T-helper 2 cell treated with Interferon-gamma antibody and Interleukin-4, amounts not matched to agents 100 ng/mL and 5 ng/mL, for 36 hours (primary cell): Measurements from ENCODE around the gene PATJ. TPM values are rescaled to one million over a fixed set of nuclear protein-coding genes. Genes with fewer than 3 reads are reported as not detected.
"Not testable (repeated sequence)": the region's sequence is repeated elsewhere in the genome, so short reads cannot be mapped to it uniquely, and the experiment has no call there.

Source experiments
- intact Hi-C: fragments of 100-400 bp; cut with micrococcal nuclease; formaldehyde crosslinking; loops from one replicate; pipeline ENCODE4 v1.15.1; 2023
- total RNA-seq: library from RNA; stranded (reverse); gene quantifications from 2 replicates; pipeline ENCODE4 v1.2.3, GENCODE V29; 2022

PATJ gene
- total RNA-seq, 1 donor from 2014 or later: 7.5 TPM

DNA sequence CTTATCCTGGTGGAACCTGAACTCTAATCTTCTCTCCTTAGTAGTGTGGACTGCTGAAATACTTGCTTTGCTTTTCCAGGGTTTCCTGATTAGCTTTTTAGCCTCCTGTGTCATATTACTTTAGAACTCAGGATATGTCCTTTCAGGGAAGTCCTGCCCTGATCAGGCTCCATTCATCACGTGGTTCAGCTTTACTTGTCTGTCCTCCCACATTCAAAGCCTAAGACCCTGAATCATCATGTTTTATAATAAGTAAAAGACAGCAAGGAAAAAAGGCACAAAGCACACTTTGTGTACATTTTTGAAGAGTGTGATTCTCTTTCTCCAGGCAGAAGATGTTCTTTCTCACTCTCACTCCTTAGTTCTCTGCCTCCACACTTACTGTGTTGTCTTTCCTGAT lies 70.6 kb downstream of the PATJ start:
- intact Hi-C loops: no loop called here

DNA sequence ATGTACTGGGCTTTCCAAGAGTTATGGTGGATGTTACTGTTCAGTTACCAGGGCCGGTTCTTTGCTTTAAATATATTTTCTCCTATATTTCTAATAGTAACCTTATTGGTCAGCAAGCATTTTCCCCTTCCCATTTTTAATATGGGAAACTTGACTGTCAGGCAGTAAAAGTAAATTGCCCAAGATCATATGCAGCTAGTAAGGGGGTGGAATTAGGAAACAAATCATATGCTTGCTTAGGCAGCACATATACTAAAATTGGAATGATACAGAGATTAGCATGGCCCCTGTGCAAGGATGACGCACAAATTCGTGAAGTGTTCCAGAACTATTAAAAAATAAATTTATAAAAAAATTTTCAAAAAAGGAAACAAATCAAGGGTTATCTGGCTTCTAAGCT lies 73.9 kb downstream of the PATJ start:
- intact Hi-C loops: no loop called here

DNA sequence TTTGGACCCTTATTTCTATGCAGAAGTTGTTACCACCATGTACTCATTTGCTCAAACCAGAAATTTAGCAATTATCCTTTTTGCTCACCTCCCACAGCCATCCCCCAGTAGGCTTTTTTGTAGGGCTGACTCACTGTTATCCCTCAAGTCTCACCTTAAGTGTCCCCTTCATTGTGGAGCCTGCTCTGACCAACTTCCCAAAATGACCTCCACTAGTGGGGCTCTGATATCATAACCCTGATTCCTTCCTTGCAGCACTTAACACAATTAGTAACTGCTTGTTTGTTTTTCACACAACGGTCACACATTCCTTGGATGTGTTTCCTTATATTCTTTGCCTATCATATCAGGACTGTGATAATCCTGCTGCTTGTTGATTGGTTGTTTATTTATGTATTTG lies 76.7 kb downstream of the PATJ start:
- intact Hi-C loops: no loop called here

DNA sequence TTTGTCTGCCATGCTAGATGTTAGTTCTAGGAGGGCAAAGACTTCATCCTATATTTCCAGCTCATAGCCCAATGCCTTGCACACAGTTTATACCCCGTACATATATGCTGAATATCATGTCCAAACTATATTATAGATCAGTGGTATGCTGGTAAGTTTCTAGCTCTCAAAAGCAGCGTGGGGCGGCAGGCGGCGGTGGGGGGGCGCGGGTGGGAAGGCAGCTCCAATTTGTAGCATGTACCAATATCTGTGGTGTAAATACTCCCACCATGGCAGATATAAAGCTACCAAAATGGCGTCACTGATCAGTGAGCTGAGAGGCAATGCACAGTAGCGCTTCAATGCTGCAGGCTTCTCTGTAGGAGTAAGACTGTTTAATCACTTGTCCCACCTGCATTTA lies 77.1 kb downstream of the PATJ start:
- intact Hi-C loops: no loop called here

DNA sequence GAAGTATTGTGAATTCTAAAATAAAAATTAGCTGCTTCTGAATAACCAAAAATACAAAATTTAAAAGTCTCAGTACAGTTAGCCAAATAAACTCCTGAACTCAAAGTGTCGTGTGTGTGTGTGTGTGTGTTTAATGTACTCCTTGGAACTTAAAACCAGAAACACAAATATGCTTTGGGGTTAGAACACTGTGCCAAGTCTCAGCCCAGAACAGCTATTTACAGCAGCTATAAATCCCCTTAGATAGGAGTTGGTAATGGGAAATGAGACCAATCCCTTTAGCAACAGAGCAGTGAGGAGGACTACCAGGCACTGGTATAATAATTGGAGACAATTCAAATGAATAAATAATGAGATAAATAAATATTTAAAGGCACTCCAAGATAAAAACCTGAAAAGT lies 83.1 kb downstream of the PATJ start:
- intact Hi-C loops: no loop called here

DNA sequence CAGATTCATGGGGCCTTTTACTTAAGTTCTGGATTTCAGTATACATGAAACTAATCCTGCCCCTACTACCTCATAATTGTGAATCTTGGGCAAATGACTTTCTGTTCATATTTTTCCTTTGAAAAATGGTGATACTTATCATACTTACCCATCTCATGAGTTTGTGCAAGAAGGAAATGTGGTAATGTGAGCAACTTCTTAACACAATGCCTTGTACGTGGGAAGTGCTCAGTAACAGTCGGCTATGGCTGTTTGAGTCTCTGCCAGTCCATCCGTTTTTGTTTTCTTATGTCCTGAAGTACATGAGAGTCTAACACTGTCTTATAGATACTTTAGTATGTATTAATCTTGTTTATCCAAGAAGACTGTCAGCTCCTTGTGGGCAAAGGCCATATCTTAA lies 86.5 kb downstream of the PATJ start:
- intact Hi-C loops: no loop called here

DNA sequence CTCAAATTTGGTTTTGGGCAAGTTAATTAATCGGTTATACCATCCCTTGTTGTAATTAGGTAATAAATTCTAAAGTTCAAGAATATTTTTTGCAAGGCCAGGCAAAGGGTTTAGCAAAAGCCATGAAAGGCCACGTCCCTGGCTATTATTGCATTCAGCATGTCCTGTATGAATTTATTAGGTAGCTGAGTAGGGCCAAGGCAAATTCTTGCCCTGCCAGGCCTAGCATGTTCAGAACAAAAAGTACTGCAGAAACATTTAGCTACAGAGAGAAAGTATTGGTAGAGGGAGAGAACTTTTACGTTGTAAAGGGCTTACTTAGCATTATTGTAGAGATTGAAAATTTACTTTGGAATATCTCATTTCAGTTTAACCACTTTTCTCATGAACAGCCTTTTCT lies 94.4 kb downstream of the PATJ start:
- intact Hi-C loops: no loop called here

DNA sequence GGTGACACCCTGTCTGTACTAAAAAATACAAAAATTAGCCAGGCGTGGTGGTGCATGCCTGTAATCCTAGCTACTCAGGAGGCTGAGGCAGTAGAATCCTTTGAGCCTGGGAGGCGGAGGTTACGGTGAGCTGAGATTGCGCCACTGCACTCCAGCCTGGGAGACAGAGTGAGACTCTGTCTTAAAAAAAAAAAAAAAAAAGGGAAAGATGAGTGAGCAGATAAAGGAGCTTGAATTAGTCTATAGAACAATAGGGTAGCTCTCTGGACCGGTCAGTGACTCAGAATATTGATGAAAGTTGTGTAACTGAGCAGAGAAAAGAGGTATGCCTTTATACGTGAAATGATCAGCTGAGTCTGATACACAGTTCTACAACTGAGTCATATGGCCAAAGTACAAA lies 95.3 kb downstream of the PATJ start:
- intact Hi-C loops: not testable (repeated sequence)

DNA sequence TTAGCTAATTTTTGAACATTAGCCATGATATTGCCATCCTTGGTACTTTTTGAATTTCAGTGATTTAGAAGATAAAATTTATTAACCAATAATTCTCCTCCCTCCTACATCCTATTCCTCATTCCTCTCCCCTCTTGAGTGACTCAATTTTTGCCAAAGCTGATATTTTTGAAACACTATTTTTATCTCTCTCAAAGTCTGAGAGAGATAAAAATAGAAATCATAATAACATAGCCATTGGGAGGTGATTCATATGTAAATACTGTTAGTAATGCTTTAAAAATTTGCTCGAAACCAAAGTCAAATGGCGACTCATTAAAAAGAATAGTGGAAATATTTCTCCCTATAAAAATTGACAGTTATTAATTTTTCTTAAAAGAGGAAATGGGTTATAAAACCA lies 97.4 kb downstream of the PATJ start:
- intact Hi-C loops: no loop called here

DNA sequence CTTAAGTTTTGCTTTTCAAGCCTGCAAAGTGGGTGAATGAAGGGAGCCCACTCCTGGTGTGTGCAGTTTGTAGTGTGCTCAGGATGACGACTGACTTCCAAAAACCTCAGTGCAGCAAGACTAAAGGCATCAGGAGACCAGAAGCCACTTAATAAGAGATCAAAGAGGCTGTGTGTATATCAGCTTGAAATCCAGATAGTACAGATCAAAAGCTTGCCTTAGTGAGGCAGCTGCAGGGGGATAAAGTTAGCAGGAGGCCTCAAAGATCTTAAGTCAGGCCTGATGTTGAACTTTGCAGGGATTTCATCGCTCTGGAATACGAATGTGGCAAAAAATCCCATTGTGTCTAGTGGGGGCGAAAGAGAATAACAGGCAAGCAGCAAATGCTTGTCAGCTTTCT lies 99.8 kb downstream of the PATJ start:
- intact Hi-C loops: no loop called here

DNA sequence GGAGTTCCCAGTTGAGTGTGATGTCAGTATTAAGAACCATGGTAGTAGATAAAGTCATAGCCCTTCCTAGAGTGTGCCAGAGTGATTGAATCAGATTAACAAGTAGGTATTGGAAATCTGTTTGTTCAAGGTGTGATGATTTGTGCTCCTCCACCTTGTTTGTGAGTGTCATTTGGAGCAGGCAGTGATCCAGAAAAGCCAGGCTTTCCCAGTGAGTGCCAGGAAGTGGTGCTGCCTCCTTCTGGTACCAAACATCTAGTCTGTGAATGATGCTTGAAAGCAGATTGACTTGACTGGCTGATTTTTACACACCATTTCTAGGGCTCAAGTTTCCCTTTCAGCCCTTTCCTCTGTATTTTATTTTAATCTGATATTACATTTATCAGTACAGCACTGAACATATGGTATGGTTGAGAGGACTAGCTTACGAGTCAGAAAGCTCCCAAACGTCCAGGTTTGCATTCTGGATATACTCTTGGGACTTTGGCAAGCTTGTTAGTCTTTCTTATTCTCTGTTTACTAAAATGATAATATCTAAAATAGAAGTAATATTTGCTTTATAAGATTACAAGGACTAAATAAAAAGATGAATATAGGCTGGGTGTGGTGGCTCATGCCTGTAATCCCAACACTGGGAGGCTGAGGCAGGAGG lies 100.7 kb downstream of the PATJ start:
- intact Hi-C loops: no loop called here

DNA sequence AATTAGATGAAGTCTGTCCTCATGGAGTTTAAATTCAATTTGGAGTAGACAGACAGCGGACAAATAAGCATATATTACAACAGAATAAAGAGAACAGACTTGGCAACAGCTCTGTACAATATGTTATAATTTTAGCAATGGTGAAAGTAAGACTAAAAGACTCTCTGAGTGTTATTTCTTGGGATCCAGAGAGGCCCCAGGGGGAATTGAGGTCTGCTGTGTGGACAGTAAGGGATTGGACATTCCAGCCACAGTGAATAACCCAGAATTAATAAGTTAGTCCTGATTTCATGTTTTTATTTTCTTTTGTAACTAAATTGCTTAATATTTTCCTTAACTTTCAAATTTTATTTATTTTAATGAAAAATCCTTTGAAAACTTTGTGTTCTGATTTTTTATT lies 101.7 kb downstream of the PATJ start:
- intact Hi-C loops: no loop called here

DNA sequence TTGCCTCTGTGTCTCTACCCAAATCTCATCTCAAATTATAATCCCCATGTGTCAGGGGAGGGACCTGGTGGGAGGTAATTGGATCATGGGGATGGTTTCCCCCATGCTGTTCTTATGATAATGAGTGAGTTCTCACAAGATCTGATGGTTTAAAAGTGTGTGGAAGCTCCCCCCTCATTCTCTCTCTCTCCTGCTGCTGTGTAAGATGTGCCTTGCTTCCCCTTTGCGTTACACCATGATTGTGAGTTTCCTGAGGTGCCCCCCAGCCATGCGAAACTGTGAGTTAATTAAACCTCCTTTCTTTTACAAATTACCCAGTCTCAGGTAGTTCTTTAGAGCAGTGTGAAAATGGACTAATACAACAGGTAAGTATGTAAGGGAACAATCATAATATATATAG lies 102.4 kb downstream of the PATJ start:
- intact Hi-C loops: not testable (repeated sequence)

DNA sequence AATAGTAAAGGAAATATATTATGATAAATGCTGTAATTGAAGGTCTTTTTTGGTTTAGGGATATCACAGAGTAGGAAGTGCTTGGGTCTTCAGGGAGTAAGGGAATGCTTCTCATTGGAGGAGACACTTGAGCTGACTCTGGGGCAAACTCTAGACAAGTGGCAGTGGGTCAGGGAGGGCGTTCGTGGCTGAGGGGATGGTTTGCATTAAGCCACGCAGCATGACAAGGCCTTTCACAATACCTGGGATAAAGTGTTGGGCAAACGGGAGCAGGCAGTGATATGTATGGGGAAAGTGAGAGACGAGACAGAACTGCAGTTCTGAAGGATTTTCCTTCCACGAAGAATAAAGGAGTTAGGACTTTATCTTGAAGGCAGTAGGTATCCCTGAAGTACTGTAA lies 109.0 kb downstream of the PATJ start:
- intact Hi-C loops: loop anchor here (5.0 kb wide), 5 partner anchors 109 to 1874 kb away; partner anchors contain the start of genes PATJ and TM2D1

DNA sequence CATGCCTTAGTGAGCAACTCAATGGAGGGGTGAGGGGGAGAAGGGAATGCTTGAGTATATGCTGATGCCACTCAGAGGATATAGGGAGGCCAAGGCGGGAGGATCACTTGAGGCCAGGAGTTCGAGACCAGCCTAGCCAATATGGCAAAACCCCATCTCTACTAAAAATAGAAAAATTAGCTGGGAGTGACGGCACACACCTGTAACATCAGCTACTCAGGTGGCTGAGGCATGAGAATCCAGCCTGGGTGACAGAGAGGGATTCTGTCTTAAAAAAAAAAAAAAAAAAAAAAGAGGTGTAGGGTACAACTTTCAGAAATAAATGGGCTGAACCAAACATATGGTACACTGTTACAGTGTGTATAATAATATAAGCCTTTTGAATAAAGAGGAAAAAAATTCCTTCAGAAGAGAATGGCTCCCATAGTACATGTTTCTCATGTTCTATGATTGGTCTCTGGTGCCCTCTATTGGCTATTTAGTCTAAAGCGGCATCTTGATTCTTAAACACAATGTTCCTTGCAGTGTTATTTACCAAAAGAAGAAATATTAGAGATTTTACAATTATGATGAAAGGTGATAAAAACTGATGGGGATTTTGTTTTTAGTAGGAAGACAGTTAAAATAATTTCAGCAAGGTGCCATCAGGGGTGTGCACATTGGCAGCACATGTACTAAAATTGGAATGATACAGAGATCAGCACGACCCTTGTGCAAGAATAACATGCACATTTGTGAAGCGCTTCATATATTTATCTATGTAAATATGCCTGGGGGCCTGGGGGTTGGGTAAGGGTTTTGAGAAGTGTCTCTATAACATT lies 109.8 kb downstream of the PATJ start:
- intact Hi-C loops: loop anchor here (1.0 to 5.0 kb wide), 7 partner anchors 110 to 1875 kb away; partner anchors contain the start of genes PATJ and TM2D1

DNA sequence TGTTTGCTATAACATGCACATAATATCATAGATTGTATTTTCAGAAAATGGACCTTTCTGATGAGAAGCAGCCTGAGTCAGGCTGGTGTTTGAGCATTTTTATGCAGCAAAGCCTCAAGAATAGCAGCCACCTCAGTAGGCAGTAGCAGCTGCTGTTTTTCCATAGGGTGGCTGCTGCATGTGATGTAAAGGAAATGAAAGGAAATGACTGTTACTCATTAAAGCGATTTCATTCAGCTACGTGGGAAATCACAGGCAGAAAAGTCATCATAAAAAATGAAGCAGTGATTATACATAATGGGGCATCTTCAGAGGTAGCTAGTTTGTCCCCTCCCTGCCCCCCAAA lies 110.4 kb downstream of the PATJ start:
- intact Hi-C loops: loop anchor here (1.0 to 5.0 kb wide), 7 partner anchors 110 to 1875 kb away; partner anchors contain the start of genes PATJ and TM2D1

DNA sequence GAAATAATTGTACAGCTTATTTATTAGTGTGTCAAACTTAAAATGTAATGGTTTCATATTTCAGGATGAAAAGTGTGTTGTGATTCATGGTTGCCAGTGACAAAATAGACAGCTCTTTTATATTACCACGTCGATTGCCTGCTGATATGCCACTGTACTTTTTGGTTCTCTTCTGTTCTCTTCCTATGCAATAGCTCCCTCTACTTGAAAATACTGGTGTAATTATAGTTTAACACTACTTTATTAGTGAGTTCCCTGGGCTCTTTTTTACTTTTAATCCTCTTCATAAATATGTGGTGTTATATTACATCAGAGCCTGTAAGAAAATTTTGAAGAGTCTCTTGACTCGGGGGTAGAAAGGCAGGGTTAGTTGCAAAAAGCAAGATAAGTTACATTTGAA lies 111.3 kb downstream of the PATJ start:
- intact Hi-C loops: loop anchor here (5.0 kb wide), 5 partner anchors 111 to 1876 kb away; partner anchors contain the start of genes PATJ and TM2D1

DNA sequence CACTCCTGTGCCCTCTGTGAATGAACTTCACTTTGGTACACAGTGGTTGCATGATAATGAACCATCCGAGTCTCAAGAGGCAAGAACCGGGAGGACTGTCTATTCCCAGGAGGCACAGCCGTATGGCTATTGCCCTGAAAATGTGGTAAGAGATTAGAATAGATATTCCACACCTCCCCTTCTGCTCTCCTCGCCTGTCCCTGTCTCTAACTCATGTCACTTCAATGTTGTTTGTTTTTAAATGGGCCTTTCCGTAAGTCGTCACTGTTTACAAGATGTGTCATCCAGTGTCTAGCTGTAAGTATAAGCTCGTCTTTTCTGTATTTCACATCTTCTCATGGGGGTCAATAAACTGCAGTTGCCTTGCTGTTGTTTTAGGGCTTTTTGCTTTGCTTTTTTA lies 122.2 kb downstream of the PATJ start:
- intact Hi-C loops: no loop called here

DNA sequence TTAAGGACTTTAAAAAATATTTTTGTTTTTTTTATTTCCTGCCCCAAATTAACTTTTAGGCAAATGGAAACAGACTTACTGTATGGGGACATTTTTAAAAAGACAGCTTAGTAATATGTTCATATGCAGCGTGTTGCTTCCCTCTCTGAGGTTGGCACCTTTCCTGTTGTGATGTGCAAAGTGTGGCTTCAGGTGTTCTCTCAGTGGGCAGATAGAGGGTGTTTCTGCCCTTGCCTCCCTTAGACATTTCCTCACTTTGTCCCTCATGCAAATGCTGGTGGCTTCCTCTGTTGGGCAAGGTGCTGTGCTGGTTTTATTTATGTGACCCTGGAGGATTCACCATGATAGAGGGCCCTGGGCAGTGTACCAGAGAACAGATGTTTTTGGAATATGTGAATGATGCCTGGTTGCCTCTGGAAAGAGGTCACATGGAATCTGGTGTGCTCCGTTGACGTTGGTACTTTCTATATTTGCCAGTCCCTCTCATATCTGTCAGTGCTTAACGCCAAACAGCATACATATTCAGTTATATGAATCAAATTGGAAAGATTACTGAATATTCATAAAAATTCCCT lies 123.5 kb downstream of the PATJ start:
- intact Hi-C loops: no loop called here

DNA sequence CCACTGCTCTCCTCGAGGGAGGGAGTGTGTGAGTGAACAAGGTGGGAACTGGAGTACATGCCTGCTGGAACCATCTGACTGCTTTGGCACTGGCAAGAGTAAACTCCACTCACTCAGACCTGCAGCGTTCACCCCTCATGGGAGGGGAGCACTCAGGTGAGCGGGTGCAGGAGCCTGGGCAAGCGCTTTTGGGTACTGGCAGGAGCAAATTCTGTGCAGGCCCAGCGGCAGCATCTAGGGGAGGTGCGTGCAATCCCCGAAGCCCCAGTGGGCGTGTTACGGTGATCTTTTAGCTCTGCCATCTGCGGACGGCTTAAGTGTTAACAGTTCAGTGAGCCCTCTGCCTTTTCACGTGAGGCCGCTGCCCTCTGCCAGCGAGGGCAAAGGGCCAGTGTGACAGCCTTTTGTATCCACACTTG lies 127.4 kb downstream of the PATJ start:
- intact Hi-C loops: no loop called here

DNA sequence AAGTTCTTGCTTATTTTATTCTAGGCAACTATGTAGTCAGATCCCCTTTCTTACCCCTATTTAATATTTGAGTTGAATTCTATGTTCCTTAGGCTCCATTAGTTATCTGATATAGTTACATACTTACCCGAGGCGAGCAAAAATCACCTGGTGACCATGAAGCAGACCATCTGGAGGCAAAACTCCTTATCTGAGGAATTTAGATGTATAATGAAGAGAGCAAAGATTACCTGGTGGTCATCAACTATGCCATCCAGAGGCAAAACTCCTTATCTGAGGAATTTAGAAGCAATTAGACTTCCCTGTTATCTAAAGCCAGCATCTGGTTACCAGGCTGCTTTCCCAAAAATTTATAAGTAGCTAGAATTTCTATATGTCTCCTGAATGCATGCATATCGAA lies 129.9 kb downstream of the PATJ start:
- intact Hi-C loops: no loop called here

DNA sequence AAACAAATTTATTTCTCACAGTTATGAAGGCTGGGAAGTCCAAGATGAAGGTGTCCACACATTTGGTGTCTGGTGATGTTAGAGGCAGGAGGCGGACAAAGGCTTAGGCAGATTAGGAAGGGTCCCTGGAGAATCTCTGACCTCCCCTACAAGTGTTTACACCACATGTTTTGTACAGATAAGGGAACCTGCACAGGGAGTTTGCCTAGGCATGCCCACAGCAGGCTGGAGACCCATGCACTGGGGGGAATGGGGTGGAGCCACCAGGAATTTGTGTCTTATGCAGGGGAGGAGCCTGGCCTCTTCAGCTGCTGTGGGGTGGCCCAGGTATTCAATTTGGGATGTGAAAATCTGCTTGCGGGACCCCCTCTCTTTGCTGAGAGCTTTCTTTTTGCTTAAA lies 131.3 kb downstream of the PATJ start:
- intact Hi-C loops: no loop called here
